COLO668 (cell line): ENCODE measurements around the gene TMBIM4.
"Not testable (repeated sequence)": the region's sequence is repeated elsewhere in the genome, so short reads cannot be mapped to it uniquely, and the experiment has no call there.

Source experiments
- DNase-seq: peaks from one replicate; lab custom pipeline; 2025; ENCODE audit not compliant: unreplicated experiment; lab: John Stamatoyannopoulos, UW

Gene TMBIM4

GRCh38 chr12:66187036-66187435 lies 17.2 kb upstream of the TMBIM4 start:
- no peak for DNase-seq

GRCh38 chr12:66184822-66185221 lies 15.0 kb upstream of the TMBIM4 start:
- DNase-seq, result not testable (repeated sequence)

- DNase-seq, result no peak
These were observed 13.2 kb upstream of the TMBIM4 start for GRCh38 chr12:66182956-66183355.

GRCh38 chr12:66176105-66176900 lies 6.5 kb upstream of the TMBIM4 start:
- DNase-seq, result no peak

GRCh38 chr12:66174391-66175325 lies 4.9 kb upstream of the TMBIM4 start:
- DNase-seq, result not testable (repeated sequence)

GRCh38 chr12:66170606-66171005 lies 810 bp upstream of the TMBIM4 start:
- no peak for DNase-seq

- DNase-seq, result no peak
These were observed 1.4 kb downstream of the TMBIM4 start for GRCh38 chr12:66168410-66168809.

GRCh38 chr12:66166561-66166960 lies 3.2 kb downstream of the TMBIM4 start:
- no peak for DNase-seq

- no peak for DNase-seq
These were observed 4.7 kb downstream of the TMBIM4 start for GRCh38 chr12:66165141-66165540.

GRCh38 chr12:66164349-66164821 lies 5.4 kb downstream of the TMBIM4 start:
- no peak for DNase-seq

- no peak for DNase-seq
These were observed 6.5 kb downstream of the TMBIM4 start for GRCh38 chr12:66163289-66163688.

- DNase-seq, result no peak
These were observed 7.1 kb downstream of the TMBIM4 start for GRCh38 chr12:66162701-66163100.

GRCh38 chr12:66160704-66161103 lies 9.1 kb downstream of the TMBIM4 start:
- DNase-seq, result no peak

- DNase-seq, result no peak
These were observed 10.7 kb downstream of the TMBIM4 start for GRCh38 chr12:66159123-66159522.

- DNase-seq, result no peak
These were observed 13.1 kb downstream of the TMBIM4 start for GRCh38 chr12:66156654-66157053.

- DNase-seq, result no peak
These were observed 15.0 kb downstream of the TMBIM4 start for GRCh38 chr12:66154776-66155175.

- DNase-seq, result no peak
These were observed 17.1 kb downstream of the TMBIM4 start for GRCh38 chr12:66152732-66153131.

- no peak for DNase-seq
These were observed 19.9 kb downstream of the TMBIM4 start for GRCh38 chr12:66149702-66150398.

- DNase-seq, result peak; percentile 28
These were observed 24.7 kb downstream of the TMBIM4 start for GRCh38 chr12:66144791-66145754.

GRCh38 chr12:66143868-66144267 lies 25.9 kb downstream of the TMBIM4 start:
- no peak for DNase-seq
